Measurements from ENCODE around the gene RAB30. TPM values are rescaled to one million over a fixed set of nuclear protein-coding genes. Genes with fewer than 3 reads are reported as not detected.

The RAB30 gene
- total and polyA plus RNA-seq, 2 donors (not counting 3 experiments of a cell fraction or from before 2014, with no cell fraction given): 4.1 to 14.6 TPM

DNA sequence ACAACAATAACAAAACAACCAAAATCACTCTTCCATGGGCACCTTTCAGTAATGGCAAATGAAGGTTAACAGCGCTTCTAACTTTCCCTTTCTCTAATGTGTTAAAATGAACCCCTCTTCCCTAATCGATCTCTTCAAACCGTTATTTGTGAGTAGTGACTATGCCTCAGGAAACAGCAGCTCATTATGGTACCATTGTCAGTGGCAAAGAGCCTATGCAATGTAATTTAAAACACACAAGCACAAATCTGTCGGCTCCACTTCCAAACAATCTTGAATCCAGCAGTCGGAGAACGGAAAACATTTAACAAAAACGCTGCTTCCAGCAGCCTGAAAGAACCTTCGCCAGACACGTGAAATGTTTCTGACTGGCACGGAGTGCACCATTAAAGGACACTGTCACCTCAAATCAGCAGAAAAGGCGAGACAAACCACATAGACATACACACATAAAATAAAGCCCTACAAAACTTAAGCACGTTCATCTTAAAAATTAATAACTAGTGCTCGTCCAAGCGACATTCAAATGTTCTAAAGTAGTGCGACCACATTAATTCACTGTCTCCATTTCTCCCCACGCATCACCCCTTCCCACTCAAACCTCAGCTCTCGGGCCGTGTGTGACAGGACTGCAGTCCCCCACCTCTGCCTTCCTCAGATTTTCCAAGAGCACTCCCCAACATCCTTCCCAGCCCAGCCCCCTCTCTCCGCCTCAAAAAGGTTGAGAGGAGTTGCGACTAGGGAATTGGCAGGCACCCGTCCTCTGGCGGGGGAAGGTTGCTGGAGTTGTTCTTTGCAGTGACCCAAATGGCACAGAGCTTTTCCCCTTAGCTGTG is 748 bp downstream of the RAB30 start:
- DNase-seq (ENCODE audit: low read depth, low spot score): no peak

More for the DNA sequence above, 748 bp downstream of the RAB30 start:
- Histone ChIP-seq H2AFZ (ENCODE audit: low read depth, low read length) (peak overlapping the region; percentile 52), H3K9ac (replicated peaks; ENCODE audit: extremely low read depth, insufficient read depth, low read length) (peak overlapping the region; percentile 66), H3K4me2 (ENCODE audit: insufficient read depth, low read length) (peak overlapping the region; percentile 93), H3K27me3 (ENCODE audit: control insufficient read depth in 2 of 2, insufficient read depth in 2 of 2, low read length in 2 of 2) (no peaks in the 10 kb centered on the region), H3K4me3 (replicated peaks in 1 of 3; ENCODE audit: insufficient read depth in 1 of 3, low read depth in 1 of 3, low read length in 3 of 3) (peak overlapping the region; percentile 31 to 96 (median 81)), H3K27ac (ENCODE audit: insufficient read depth, low read depth, low read length) (peak overlapping the region; percentile 50), H4K20me1 (replicated peaks; ENCODE audit: control insufficient read depth, extremely low read depth, insufficient read depth, low read length) (no peaks in the 10 kb centered on the region), H3K9me3 (replicated peaks; ENCODE audit: control insufficient read depth, insufficient read depth, low read length) (no peaks in the 10 kb centered on the region), H3K36me3 (ENCODE audit: control insufficient read depth in 2 of 2, extremely low read depth in 1 of 2, insufficient read depth in 2 of 2, low read length in 2 of 2) (no peaks in the 10 kb centered on the region), H3K4me1 (ENCODE audit: control insufficient read depth, extremely low read depth, insufficient read depth, low read length) (peaks cover 36% of the 10 kb centered on the region), H3K79me2 (ENCODE audit: control insufficient read depth, insufficient read depth, low read length) (peaks cover 43% of the 10 kb centered on the region), H3K9me1 (replicated peaks; ENCODE audit: control insufficient read depth, extremely low read depth, insufficient read depth, low read length) (no peaks in the 10 kb centered on the region)
- intact Hi-C loops (cut with micrococcal nuclease) (loop anchor here (1.0 to 5.0 kb wide), 10 partner anchors 19 to 204 kb away; partner anchors contain the start of gene DDIAS), dilution Hi-C loops (cut with MboI; ENCODE audit: extremely low pct_ligation_motif_present, low sequenced_read_pairs) (no loop called here)
- ChIA-PET CTCF (interaction anchor here (0.6 to 2.3 kb wide), 14 partner anchors 9 to 282 kb away, joined by 3 to 11 read pairs (median 4); no protein-coding TSS in a partner anchor), POLR2A (interaction anchor here (0.6 to 2.1 kb wide), 8 partner anchors 9 to 85 kb away, joined by 3 to 10 read pairs (median 4); partner anchors contain the start of gene PCF11)
- peak; percentile 62 for FAIRE-seq
- BruUV-seq (replicated peaks): TSS peak; percentile 41
- TF ChIP-seq, protein P1, sequence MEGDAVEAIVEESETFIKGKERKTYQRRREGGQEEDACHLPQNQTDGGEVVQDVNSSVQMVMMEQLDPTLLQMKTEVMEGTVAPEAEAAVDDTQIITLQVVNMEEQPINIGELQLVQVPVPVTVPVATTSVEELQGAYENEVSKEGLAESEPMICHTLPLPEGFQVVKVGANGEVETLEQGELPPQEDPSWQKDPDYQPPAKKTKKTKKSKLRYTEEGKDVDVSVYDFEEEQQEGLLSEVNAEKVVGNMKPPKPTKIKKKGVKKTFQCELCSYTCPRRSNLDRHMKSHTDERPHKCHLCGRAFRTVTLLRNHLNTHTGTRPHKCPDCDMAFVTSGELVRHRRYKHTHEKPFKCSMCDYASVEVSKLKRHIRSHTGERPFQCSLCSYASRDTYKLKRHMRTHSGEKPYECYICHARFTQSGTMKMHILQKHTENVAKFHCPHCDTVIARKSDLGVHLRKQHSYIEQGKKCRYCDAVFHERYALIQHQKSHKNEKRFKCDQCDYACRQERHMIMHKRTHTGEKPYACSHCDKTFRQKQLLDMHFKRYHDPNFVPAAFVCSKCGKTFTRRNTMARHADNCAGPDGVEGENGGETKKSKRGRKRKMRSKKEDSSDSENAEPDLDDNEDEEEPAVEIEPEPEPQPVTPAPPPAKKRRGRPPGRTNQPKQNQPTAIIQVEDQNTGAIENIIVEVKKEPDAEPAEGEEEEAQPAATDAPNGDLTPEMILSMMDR (IDR thresholded peaks at IDR 0.05; ENCODE audit: extremely low read depth in 1 of 2, insufficient read depth in 1 of 2, low read depth in 1 of 2, low read length in 2 of 2): no peak
- TF ChIP-seq, protein P2, sequence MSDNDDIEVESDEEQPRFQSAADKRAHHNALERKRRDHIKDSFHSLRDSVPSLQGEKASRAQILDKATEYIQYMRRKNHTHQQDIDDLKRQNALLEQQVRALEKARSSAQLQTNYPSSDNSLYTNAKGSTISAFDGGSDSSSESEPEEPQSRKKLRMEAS (IDR thresholded peaks at IDR 0.05; ENCODE audit: insufficient read depth, insufficient read length): no peak
- TF ChIP-seq FOS (IDR thresholded peaks at IDR 0.05; ENCODE audit: borderline replicate concordance, insufficient read depth, low read length) (no peak), POLR2A (IDR thresholded peaks at IDR 0.05; ENCODE audit: low read depth, low read length) (no peak), POLR2AphosphoS5 (IDR thresholded peaks at IDR 0.05; ENCODE audit: insufficient read depth, low read depth, low read length) (no peak), JUN (IDR thresholded peaks at IDR 0.05; ENCODE audit: borderline replicate concordance, insufficient read depth, insufficient read length, low read depth) (no peak), GATA2 (IDR thresholded peaks at IDR 0.05; ENCODE audit: insufficient read depth, insufficient read length, low read depth, low read length) (no peak), EZH2 (IDR thresholded peaks at IDR 0.05; ENCODE audit: borderline replicate concordance, low read depth, low read length, severe bottlenecking) (no peak), MYC (IDR thresholded peaks at IDR 0.05; ENCODE audit: low read depth, low read length) (no peak)
